ENCODE data around the gene ECE1.

Gene ECE1

GRCh38 chr1:21277180-21277579 is 13.1 kb downstream of the ECE1 start:
- H3K79me2 ChIP-seq (ENCODE audit: insufficient read depth, low read length), result no peaks in the 10 kb centered on the region

GRCh38 chr1:21272540-21272939 is 17.7 kb downstream of the ECE1 start:
- no peaks in the 10 kb centered on the region for H3F3A ChIP-seq (ENCODE audit: insufficient read depth, low read length)
- no peak for TF ChIP-seq EZH2 (IDR thresholded peaks at IDR 0.05; ENCODE audit: borderline replicate concordance, low read length)
- TF ChIP-seq CTCF (IDR thresholded peaks at IDR 0.05; ENCODE audit: low read length), result no peak
- H3K27ac ChIP-seq (ENCODE audit: low read depth, low read length, poor library complexity, severe bottlenecking), result no peak overlapping the region
- H4K20me1 ChIP-seq (ENCODE audit: insufficient read depth, low read length), result no peaks in the 10 kb centered on the region
- H2AFZ ChIP-seq (ENCODE audit: low read length), result no peak overlapping the region
- no peak overlapping the region for H3K4me3 ChIP-seq (ENCODE audit: low read depth, low read length, poor library complexity, severe bottlenecking)
- H3K79me2 ChIP-seq (ENCODE audit: insufficient read depth, low read length), result no peaks in the 10 kb centered on the region
- H3K4me2 ChIP-seq (ENCODE audit: low read length), result no peak overlapping the region
- no peak overlapping the region for H3K9ac ChIP-seq (ENCODE audit: low read length)
- no peaks in the 10 kb centered on the region for H3K4me1 ChIP-seq (ENCODE audit: insufficient read depth, low read length, severe bottlenecking)
- peaks cover 34% of the 10 kb centered on the region for H3K36me3 ChIP-seq (ENCODE audit: insufficient read depth, low read length)
- H3K9me2 ChIP-seq (ENCODE audit: low read depth, low read length), result no peaks in the 10 kb centered on the region
- no peaks in the 10 kb centered on the region for H3K27me3 ChIP-seq (ENCODE audit: insufficient read depth, low read length)
- peaks cover 3% of the 10 kb centered on the region; the same call in 1 of the 2 replicates for H3K9me3 ChIP-seq (ENCODE audit: low read length)

More at GRCh38 chr1:21277180-21277579, 13.1 kb downstream of the ECE1 start:
- Histone ChIP-seq H3K9me2 (ENCODE audit: low read depth, low read length) (no peaks in the 10 kb centered on the region), H3K4me1 (ENCODE audit: insufficient read depth, low read length, severe bottlenecking) (no peaks in the 10 kb centered on the region), H3K36me3 (ENCODE audit: insufficient read depth, low read length) (peaks cover 11% of the 10 kb centered on the region; the same call in 1 of the 2 replicates), H4K20me1 (ENCODE audit: insufficient read depth, low read length) (no peaks in the 10 kb centered on the region), H3K27ac (ENCODE audit: low read depth, low read length, poor library complexity, severe bottlenecking) (no peak overlapping the region), H3F3A (ENCODE audit: insufficient read depth, low read length) (no peaks in the 10 kb centered on the region), H3K4me2 (ENCODE audit: low read length) (no peak overlapping the region), H3K9ac (ENCODE audit: low read length) (no peak overlapping the region), H3K27me3 (ENCODE audit: insufficient read depth, low read length) (no peaks in the 10 kb centered on the region), H3K4me3 (ENCODE audit: low read depth, low read length, poor library complexity, severe bottlenecking) (no peak overlapping the region), H2AFZ (ENCODE audit: low read length) (no peak overlapping the region), H3K9me3 (ENCODE audit: low read length) (no peaks in the 10 kb centered on the region)
- TF ChIP-seq CTCF (IDR thresholded peaks at IDR 0.05; ENCODE audit: low read length), result no peak
- TF ChIP-seq EZH2 (IDR thresholded peaks at IDR 0.05; ENCODE audit: borderline replicate concordance, low read length), result no peak

- Histone ChIP-seq H3K4me1 (ENCODE audit: insufficient read depth, low read length, severe bottlenecking) (no peaks in the 10 kb centered on the region), H3K79me2 (ENCODE audit: insufficient read depth, low read length) (no peaks in the 10 kb centered on the region), H3K27ac (ENCODE audit: low read depth, low read length, poor library complexity, severe bottlenecking) (no peak overlapping the region), H3K9me2 (ENCODE audit: low read depth, low read length) (no peaks in the 10 kb centered on the region), H3K9me3 (ENCODE audit: low read length) (peaks cover 4% of the 10 kb centered on the region; the same call in 1 of the 2 replicates), H3K4me2 (ENCODE audit: low read length) (no peak overlapping the region), H3K36me3 (ENCODE audit: insufficient read depth, low read length) (peaks cover 44% of the 10 kb centered on the region), H3F3A (ENCODE audit: insufficient read depth, low read length) (no peaks in the 10 kb centered on the region), H3K4me3 (ENCODE audit: low read depth, low read length, poor library complexity, severe bottlenecking) (no peak overlapping the region), H2AFZ (ENCODE audit: low read length) (no peak overlapping the region), H4K20me1 (ENCODE audit: insufficient read depth, low read length) (no peaks in the 10 kb centered on the region), H3K9ac (ENCODE audit: low read length) (no peak overlapping the region), H3K27me3 (ENCODE audit: insufficient read depth, low read length) (no peaks in the 10 kb centered on the region)
- TF ChIP-seq EZH2 (IDR thresholded peaks at IDR 0.05; ENCODE audit: borderline replicate concordance, low read length) (no peak), CTCF (IDR thresholded peaks at IDR 0.05; ENCODE audit: low read length) (no peak)
Observed at GRCh38 chr1:21271550-21271949, 18.7 kb downstream of the ECE1 start.
